CD4-positive, alpha-beta T cell treated with Interleukin-17A for 1 hour (primary cell): ENCODE data around the gene STK10.

ENCODE experiments used
- DNase-seq: peaks from one replicate; pipeline ENCODE4 v3.0.0-alpha.2; 2020

Gene STK10

GRCh38 chr5:172005708-172006320 is 182.2 kb downstream of the STK10 start:
- peak; percentile 18 for DNase-seq

GRCh38 chr5:172004824-172005237 is 183.2 kb downstream of the STK10 start:
- peak; percentile 47 for DNase-seq

- DNase-seq, result no peak
These were observed 184.3 kb downstream of the STK10 start for GRCh38 chr5:172003746-172004145.

- no peak for DNase-seq
These were observed 185.0 kb downstream of the STK10 start for GRCh38 chr5:172002840-172003512.

- DNase-seq, result peak; percentile 49
These were observed 185.7 kb downstream of the STK10 start for GRCh38 chr5:172002310-172002709.

GRCh38 chr5:171999877-172000276 is 188.1 kb downstream of the STK10 start:
- no peak for DNase-seq

GRCh38 chr5:171999100-171999499 is 188.9 kb downstream of the STK10 start:
- DNase-seq, result no peak

GRCh38 chr5:171997011-171997410 is 191.0 kb downstream of the STK10 start:
- no peak for DNase-seq

GRCh38 chr5:171992813-171993212 is 195.2 kb downstream of the STK10 start:
- no peak for DNase-seq

GRCh38 chr5:171992305-171992704 is 195.7 kb downstream of the STK10 start:
- DNase-seq, result no peak
